Measurements from ENCODE around the gene ASB2.

Gene ASB2

DNA sequence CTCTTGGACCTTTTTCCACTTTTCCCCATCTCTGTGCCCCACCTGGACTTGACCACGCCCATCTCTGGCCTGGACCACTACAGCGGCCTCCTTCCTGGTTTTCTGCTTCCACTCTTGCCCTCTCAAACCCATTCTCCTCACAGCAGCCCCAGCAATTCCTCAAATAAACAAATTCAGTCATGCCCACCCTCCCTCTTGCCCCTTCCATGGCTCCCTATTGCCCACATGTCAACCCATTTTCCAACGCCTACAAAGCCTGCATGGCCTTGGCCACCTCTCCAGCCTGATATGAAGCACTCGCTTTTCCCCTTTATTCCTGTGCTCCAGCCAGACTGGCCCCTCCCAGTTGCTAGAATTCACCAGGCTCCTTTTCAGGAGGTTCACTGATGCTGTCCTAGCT lies 43.9 kb upstream of the ASB2 start:
- Histone ChIP-seq H3K36me3 (ENCODE audit: control insufficient read depth, low read length) (no peaks in the 10 kb centered on the region), H3F3A (ENCODE audit: control insufficient read depth, insufficient read depth) (no peaks in the 10 kb centered on the region), H3K4me3 (ENCODE audit: low read length) (no peak overlapping the region), H3K27ac (ENCODE audit: low read depth, low read length) (no peak overlapping the region), H3K4me2 (ENCODE audit: low read length) (no peak overlapping the region), H3K79me2 (ENCODE audit: control insufficient read depth, low read length) (no peaks in the 10 kb centered on the region), H3K27me3 (ENCODE audit: control insufficient read depth, low read length) (peaks cover 38% of the 10 kb centered on the region), H3K9me3 (ENCODE audit: control insufficient read depth, insufficient read depth, low read length) (no peaks in the 10 kb centered on the region), H3K4me1 (ENCODE audit: control insufficient read depth, low read length) (no peaks in the 10 kb centered on the region), H4K20me1 (ENCODE audit: control insufficient read depth, insufficient read depth, low read depth, low read length) (no peaks in the 10 kb centered on the region), H3K9me2 (replicated peaks; ENCODE audit: control insufficient read depth, low read length) (no peaks in the 10 kb centered on the region)
- TF ChIP-seq CTCF (IDR thresholded peaks at IDR 0.05; ENCODE audit: low read depth, low read length, poor library complexity, severe bottlenecking) (no peak), EZH2phosphoT487 (IDR thresholded peaks at IDR 0.05; ENCODE audit: borderline replicate concordance, low read length) (no peak)

DNA sequence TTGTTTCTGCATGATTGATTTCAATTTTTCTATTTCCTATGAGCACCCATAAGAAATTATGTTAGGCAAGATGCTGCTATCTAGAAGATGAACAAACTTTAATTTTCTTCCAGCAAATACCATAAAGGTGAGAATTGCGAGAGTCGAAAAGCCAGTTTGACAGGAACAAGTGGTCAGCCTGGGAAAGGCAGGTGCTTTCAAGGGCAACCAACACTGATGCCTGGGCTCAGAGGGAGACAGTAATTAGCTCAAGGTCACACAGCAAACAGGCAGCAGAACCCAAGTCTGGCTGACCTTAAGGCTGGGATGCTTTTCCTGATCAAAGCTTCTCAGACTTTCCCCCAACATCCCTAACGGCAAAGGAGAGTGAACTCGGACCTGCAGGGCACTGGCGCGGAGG lies 43.0 kb upstream of the ASB2 start:
- TF ChIP-seq EZH2phosphoT487 (IDR thresholded peaks at IDR 0.05; ENCODE audit: borderline replicate concordance, low read length) (no peak), CTCF (IDR thresholded peaks at IDR 0.05; ENCODE audit: low read depth, low read length, poor library complexity, severe bottlenecking) (no peak)
- H3K79me2 ChIP-seq (ENCODE audit: control insufficient read depth, low read length) = no peaks in the 10 kb centered on the region
- no peak overlapping the region for H3K4me3 ChIP-seq (ENCODE audit: low read length)
- peaks cover 43% of the 10 kb centered on the region for H3K27me3 ChIP-seq (ENCODE audit: control insufficient read depth, low read length)
- H3K4me2 ChIP-seq (ENCODE audit: low read length) = no peak overlapping the region
- no peaks in the 10 kb centered on the region for H3K4me1 ChIP-seq (ENCODE audit: control insufficient read depth, low read length)
- no peaks in the 10 kb centered on the region for H3K9me2 ChIP-seq (replicated peaks; ENCODE audit: control insufficient read depth, low read length)
- no peaks in the 10 kb centered on the region for H3K9me3 ChIP-seq (ENCODE audit: control insufficient read depth, insufficient read depth, low read length)
- H3K27ac ChIP-seq (ENCODE audit: low read depth, low read length) = no peak overlapping the region
- no peaks in the 10 kb centered on the region for H3K36me3 ChIP-seq (ENCODE audit: control insufficient read depth, low read length)
- H4K20me1 ChIP-seq (ENCODE audit: control insufficient read depth, insufficient read depth, low read depth, low read length) = no peaks in the 10 kb centered on the region
- H3F3A ChIP-seq (ENCODE audit: control insufficient read depth, insufficient read depth) = no peaks in the 10 kb centered on the region

GRCh38 chr14:94018308-94018707 lies 41.9 kb upstream of the ASB2 start:
- peaks cover 43% of the 10 kb centered on the region for H3K27me3 ChIP-seq (ENCODE audit: control insufficient read depth, low read length)
- H3K4me2 ChIP-seq (ENCODE audit: low read length) = no peak overlapping the region
- no peaks in the 10 kb centered on the region for H3K9me3 ChIP-seq (ENCODE audit: control insufficient read depth, insufficient read depth, low read length)
- H3K79me2 ChIP-seq (ENCODE audit: control insufficient read depth, low read length) = no peaks in the 10 kb centered on the region
- no peaks in the 10 kb centered on the region for H4K20me1 ChIP-seq (ENCODE audit: control insufficient read depth, insufficient read depth, low read depth, low read length)
- no peaks in the 10 kb centered on the region for H3K4me1 ChIP-seq (ENCODE audit: control insufficient read depth, low read length)
- H3K27ac ChIP-seq (ENCODE audit: low read depth, low read length) = no peak overlapping the region
- H3K9me2 ChIP-seq (replicated peaks; ENCODE audit: control insufficient read depth, low read length) = no peaks in the 10 kb centered on the region
- H3K36me3 ChIP-seq (ENCODE audit: control insufficient read depth, low read length) = no peaks in the 10 kb centered on the region
- no peaks in the 10 kb centered on the region for H3F3A ChIP-seq (ENCODE audit: control insufficient read depth, insufficient read depth)
- TF ChIP-seq CTCF (IDR thresholded peaks at IDR 0.05; ENCODE audit: low read depth, low read length, poor library complexity, severe bottlenecking) = no peak
- TF ChIP-seq EZH2phosphoT487 (IDR thresholded peaks at IDR 0.05; ENCODE audit: borderline replicate concordance, low read length) = no peak
- H3K4me3 ChIP-seq (ENCODE audit: low read length) = no peak overlapping the region

Data from DOHH2 (cell line).